HPDE6-E6E7 (cell line): ENCODE measurements around the gene MRPL37.
A peak's percentile ranks its signal among the peaks of the same experiment; 100 is the strongest.
"Not testable (repeated sequence)": the region's sequence is repeated elsewhere in the genome, so short reads cannot be mapped to it uniquely, and the experiment has no call there.

Experiments
- DNase-seq: peaks from one replicate; pipeline ENCODE4 v3.0.0; 2011; ENCODE audit warnings: missing footprints; ENCODE audit errors: extremely low spot score

The MRPL37 gene

GRCh38 chr1:54219688-54220003 is 19.7 kb downstream of the MRPL37 start:
- no peak for DNase-seq

GRCh38 chr1:54220004-54220811 is 20.2 kb downstream of the MRPL37 start:
- DNase-seq: no peak

- no peak for DNase-seq
These were observed 21.3 kb downstream of the MRPL37 start for GRCh38 chr1:54221113-54221834.

- DNase-seq: no peak
These were observed 22.0 kb downstream of the MRPL37 start for GRCh38 chr1:54221867-54222484.

- no peak for DNase-seq
These were observed 22.7 kb downstream of the MRPL37 start for GRCh38 chr1:54222711-54223110.

GRCh38 chr1:54223441-54224202 is 23.7 kb downstream of the MRPL37 start:
- no peak for DNase-seq

- DNase-seq: no peak
These were observed 24.3 kb downstream of the MRPL37 start for GRCh38 chr1:54224233-54224632.

GRCh38 chr1:54225378-54225777 is 25.4 kb downstream of the MRPL37 start:
- no peak for DNase-seq

- DNase-seq: no peak
These were observed 26.1 kb downstream of the MRPL37 start for GRCh38 chr1:54225986-54226559.

- peak; percentile 43 for DNase-seq
These were observed 27.2 kb downstream of the MRPL37 start for GRCh38 chr1:54227091-54227602.

GRCh38 chr1:54227891-54228310 is 27.9 kb downstream of the MRPL37 start:
- no peak for DNase-seq

- DNase-seq: no peak
These were observed 28.7 kb downstream of the MRPL37 start for GRCh38 chr1:54228638-54229079.

- DNase-seq: peak; percentile 6
These were observed 29.4 kb downstream of the MRPL37 start for GRCh38 chr1:54229281-54229891.

- no peak for DNase-seq
These were observed 30.8 kb downstream of the MRPL37 start for GRCh38 chr1:54230507-54231339.

GRCh38 chr1:54233196-54233595 is 33.2 kb downstream of the MRPL37 start:
- not testable (repeated sequence) for DNase-seq

- DNase-seq: no peak
These were observed 34.3 kb downstream of the MRPL37 start for GRCh38 chr1:54234284-54234683.

GRCh38 chr1:54237586-54237985 is 37.6 kb downstream of the MRPL37 start:
- no peak for DNase-seq

GRCh38 chr1:54238353-54239034 is 38.5 kb downstream of the MRPL37 start:
- no peak for DNase-seq

GRCh38 chr1:54239035-54239383 is 39.0 kb downstream of the MRPL37 start:
- DNase-seq: no peak

GRCh38 chr1:54239631-54240031 is 39.7 kb downstream of the MRPL37 start:
- no peak for DNase-seq
